ENCODE measurements around the gene FBXO30. TPM values are rescaled to one million over a fixed set of nuclear protein-coding genes. Genes with fewer than 3 reads are reported as not detected.
A peak's percentile ranks its signal among the peaks of the same experiment; 100 is the strongest.

Gene FBXO30
- total and polyA plus RNA-seq, 3 experiments from 2014 or later: 1.5 to 8.4 (median 7.9) TPM

- no peaks in the 10 kb centered on the region for H3K27me3 Mint-ChIP-seq
- H3K36me3 Mint-ChIP-seq: peaks cover 0 to 9% (median 2%) of the 10 kb centered on the region in 3 donors
- Histone ChIP-seq H3K36me3 (ENCODE audit: insufficient read depth, low read length) (no peaks in the 10 kb centered on the region), H3K4me1 (ENCODE audit: insufficient read depth, low read length) (peaks cover 24% of the 10 kb centered on the region), H3K9me3 (ENCODE audit: low read length) (no peaks in the 10 kb centered on the region), H3K27me3 (ENCODE audit: insufficient read depth, low read length, poor library complexity, severe bottlenecking) (no peaks in the 10 kb centered on the region), H3K4me3 (ENCODE audit: low read length) (peak overlapping the region; percentile 92), H3K27ac (ENCODE audit: low read depth, low read length) (peak overlapping the region; percentile 87)
- H3K27ac Mint-ChIP-seq: peak overlapping the region; percentile 91 to 98 (median 94)
- ChIA-PET POLR2A (interaction anchor here (1.0 to 2.4 kb wide), 4 partner anchors 11 to 149 kb away, joined by 3 to 32 read pairs (median 7); partner anchors contain the start of genes EPM2A and SHPRH), CTCF (interaction anchor here (1.1 to 1.6 kb wide), 7 partner anchors 11 to 149 kb away, joined by 3 to 5 read pairs (median 3); partner anchors contain the start of gene SHPRH)
- H3K4me3 Mint-ChIP-seq: peak overlapping the region; percentile 93 to 100 (median 95)
- peaks cover 41 to 75% (median 72%) of the 10 kb centered on the region in 3 donors for H3K4me1 Mint-ChIP-seq
- no peaks in the 10 kb centered on the region for H3K9me3 Mint-ChIP-seq
- no peak for DNase-seq
Observed at GRCh38 chr6:145815309-145816274, 997 bp upstream of the FBXO30 start.

- no peaks in the 10 kb centered on the region for H3K36me3 ChIP-seq (ENCODE audit: insufficient read depth, low read length)
- no peaks in the 10 kb centered on the region for H3K9me3 Mint-ChIP-seq
- peak in 2 of 5 donors; percentile 1 to 3 for DNase-seq
- H3K27me3 Mint-ChIP-seq: no peaks in the 10 kb centered on the region
- ChIA-PET CTCF (interaction anchor here (1.4 kb wide), 3 partner anchors 16 to 69 kb away, joined by 3 to 5 read pairs (median 3); no protein-coding TSS in a partner anchor), POLR2A (interaction anchor here (0.6 to 2.4 kb wide), 4 partner anchors 43 to 150 kb away, joined by 4 to 32 read pairs (median 7); partner anchors contain the start of genes EPM2A and SHPRH)
- peaks cover 39 to 78% (median 73%) of the 10 kb centered on the region in 3 donors for H3K4me1 Mint-ChIP-seq
- H3K4me1 ChIP-seq (ENCODE audit: insufficient read depth, low read length): peaks cover 20% of the 10 kb centered on the region
- peak overlapping the region; percentile 87 for H3K27ac ChIP-seq (ENCODE audit: low read depth, low read length)
- peak overlapping the region; percentile 82 for H3K4me3 ChIP-seq (ENCODE audit: low read length)
- no peaks in the 10 kb centered on the region for H3K9me3 ChIP-seq (ENCODE audit: low read length)
- H3K27ac Mint-ChIP-seq: peak overlapping the region; percentile 23 to 91 (median 77)
- H3K4me3 Mint-ChIP-seq: peak overlapping the region; percentile 80 to 100 (median 87)
- peaks cover 0 to 9% (median 2%) of the 10 kb centered on the region in 3 donors for H3K36me3 Mint-ChIP-seq
- no peaks in the 10 kb centered on the region for H3K27me3 ChIP-seq (ENCODE audit: insufficient read depth, low read length, poor library complexity, severe bottlenecking)
Observed at GRCh38 chr6:145814035-145814500, 527 bp downstream of the FBXO30 start.

- Histone ChIP-seq H3K4me3 (ENCODE audit: low read length) (peak overlapping the region; percentile 82), H3K4me1 (ENCODE audit: insufficient read depth, low read length) (peaks cover 20% of the 10 kb centered on the region)
- CTCF ChIA-PET: interaction anchor here (1.4 kb wide), 1 partner anchor 70 kb away, joined by 3 read pairs; no protein-coding TSS in a partner anchor
Observed at GRCh38 chr6:145813285-145814034, 1.1 kb downstream of the FBXO30 start.

GRCh38 chr6:145811741-145812140 lies 2.9 kb downstream of the FBXO30 start:
- Mint-ChIP-seq H3K4me3 (no peak overlapping the region), H3K36me3 (peaks cover 0 to 9% (median 0%) of the 10 kb centered on the region in 3 donors), H3K27ac (no peak overlapping the region), H3K4me1 (peaks cover 35 to 79% (median 75%) of the 10 kb centered on the region in 3 donors), H3K27me3 (no peaks in the 10 kb centered on the region), H3K9me3 (no peaks in the 10 kb centered on the region)
- H3K36me3 ChIP-seq (ENCODE audit: insufficient read depth, low read length): no peaks in the 10 kb centered on the region
- no peaks in the 10 kb centered on the region for H3K9me3 ChIP-seq (ENCODE audit: low read length)
- CTCF ChIA-PET: no interaction called here
- peak overlapping the region; percentile 87 for H3K27ac ChIP-seq (ENCODE audit: low read depth, low read length)
- H3K4me1 ChIP-seq (ENCODE audit: insufficient read depth, low read length): peaks cover 20% of the 10 kb centered on the region
- no peak for DNase-seq
- POLR2A ChIA-PET: interaction anchor here (0.7 to 1.1 kb wide), 2 partner anchors 153 to 562 kb away, joined by 3 read pairs; no protein-coding TSS in a partner anchor
- no peaks in the 10 kb centered on the region for H3K27me3 ChIP-seq (ENCODE audit: insufficient read depth, low read length, poor library complexity, severe bottlenecking)
- H3K4me3 ChIP-seq (ENCODE audit: low read length): no peak overlapping the region

More at GRCh38 chr6:145813285-145814034, 1.1 kb downstream of the FBXO30 start:
- DNase-seq: peak in 1 of 5 donors; percentile 8
- Mint-ChIP-seq H3K9me3 (no peaks in the 10 kb centered on the region), H3K36me3 (peaks cover 0 to 9% (median 2%) of the 10 kb centered on the region in 3 donors), H3K4me1 (peaks cover 39 to 76% (median 73%) of the 10 kb centered on the region in 3 donors), H3K27ac (peak overlapping the region; percentile 23 to 89 (median 57)), H3K27me3 (no peaks in the 10 kb centered on the region), H3K4me3 (peak overlapping the region; percentile 80 to 95 (median 87))
- POLR2A ChIA-PET: interaction anchor here (2.4 kb wide), 1 partner anchor 78 kb away, joined by 32 read pairs; the partner anchor contains the start of gene EPM2A
- Histone ChIP-seq H3K27ac (ENCODE audit: low read depth, low read length) (peak overlapping the region; percentile 87), H3K27me3 (ENCODE audit: insufficient read depth, low read length, poor library complexity, severe bottlenecking) (no peaks in the 10 kb centered on the region), H3K36me3 (ENCODE audit: insufficient read depth, low read length) (no peaks in the 10 kb centered on the region), H3K9me3 (ENCODE audit: low read length) (no peaks in the 10 kb centered on the region)

- H3K36me3 Mint-ChIP-seq: peaks cover 8 to 21% (median 15%) of the 10 kb centered on the region in 3 donors
- H3K27me3 Mint-ChIP-seq: no peaks in the 10 kb centered on the region
- H3K4me3 ChIP-seq (ENCODE audit: low read length): no peak overlapping the region
- no peaks in the 10 kb centered on the region for H3K9me3 ChIP-seq (ENCODE audit: low read length)
- no peak overlapping the region for H3K27ac ChIP-seq (ENCODE audit: low read depth, low read length)
- DNase-seq: no peak
- peak overlapping the region in 1 of 8 donors; percentile 1 for H3K27ac Mint-ChIP-seq
- POLR2A ChIA-PET: no interaction called here
- H3K27me3 ChIP-seq (ENCODE audit: insufficient read depth, low read length, poor library complexity, severe bottlenecking): no peaks in the 10 kb centered on the region
- peaks cover 27 to 68% (median 66%) of the 10 kb centered on the region in 3 donors for H3K4me1 Mint-ChIP-seq
- no peaks in the 10 kb centered on the region for H3K9me3 Mint-ChIP-seq
- H3K4me1 ChIP-seq (ENCODE audit: insufficient read depth, low read length): peaks cover 11% of the 10 kb centered on the region
- CTCF ChIA-PET: interaction anchor here (0.6 kb wide), 1 partner anchor 78 kb away, joined by 3 read pairs; no protein-coding TSS in a partner anchor
- H3K36me3 ChIP-seq (ENCODE audit: insufficient read depth, low read length): no peaks in the 10 kb centered on the region
- H3K4me3 Mint-ChIP-seq: no peak overlapping the region
Observed at GRCh38 chr6:145809785-145810184, 4.8 kb downstream of the FBXO30 start.

GRCh38 chr6:145809211-145809610 lies 5.4 kb downstream of the FBXO30 start:
- H3K27ac ChIP-seq (ENCODE audit: low read depth, low read length): no peak overlapping the region
- H3K4me3 ChIP-seq (ENCODE audit: low read length): no peak overlapping the region
- no peak for DNase-seq
- H3K9me3 ChIP-seq (ENCODE audit: low read length): no peaks in the 10 kb centered on the region
- peaks cover 12 to 22% (median 18%) of the 10 kb centered on the region in 3 donors for H3K36me3 Mint-ChIP-seq
- H3K4me1 ChIP-seq (ENCODE audit: insufficient read depth, low read length): peaks cover 11% of the 10 kb centered on the region
- H3K27ac Mint-ChIP-seq: peak overlapping the region in 1 of 8 donors; percentile 1
- no peak overlapping the region for H3K4me3 Mint-ChIP-seq
- no peaks in the 10 kb centered on the region for H3K27me3 Mint-ChIP-seq
- H3K4me1 Mint-ChIP-seq: peaks cover 27 to 70% (median 68%) of the 10 kb centered on the region in 3 donors
- no peaks in the 10 kb centered on the region for H3K9me3 Mint-ChIP-seq
- no peaks in the 10 kb centered on the region for H3K27me3 ChIP-seq (ENCODE audit: insufficient read depth, low read length, poor library complexity, severe bottlenecking)
- CTCF ChIA-PET: interaction anchor here (0.6 kb wide), 1 partner anchor 79 kb away, joined by 3 read pairs; no protein-coding TSS in a partner anchor
- no peaks in the 10 kb centered on the region for H3K36me3 ChIP-seq (ENCODE audit: insufficient read depth, low read length)
- POLR2A ChIA-PET: no interaction called here

- H3K4me1 ChIP-seq (ENCODE audit: insufficient read depth, low read length): peaks cover 4% of the 10 kb centered on the region
- DNase-seq: no peak
- POLR2A ChIA-PET: no interaction called here
- no peaks in the 10 kb centered on the region for H3K36me3 ChIP-seq (ENCODE audit: insufficient read depth, low read length)
- Mint-ChIP-seq H3K27me3 (no peaks in the 10 kb centered on the region), H3K36me3 (peaks cover 16 to 24% (median 20%) of the 10 kb centered on the region in 3 donors), H3K9me3 (no peaks in the 10 kb centered on the region), H3K4me1 (peaks cover 21 to 70% (median 65%) of the 10 kb centered on the region in 3 donors), H3K4me3 (no peak overlapping the region), H3K27ac (no peak overlapping the region)
- H3K9me3 ChIP-seq (ENCODE audit: low read length): no peaks in the 10 kb centered on the region
- CTCF ChIA-PET: no interaction called here
- H3K27ac ChIP-seq (ENCODE audit: low read depth, low read length): no peak overlapping the region
- H3K4me3 ChIP-seq (ENCODE audit: low read length): no peak overlapping the region
- no peaks in the 10 kb centered on the region for H3K27me3 ChIP-seq (ENCODE audit: insufficient read depth, low read length, poor library complexity, severe bottlenecking)
Observed at GRCh38 chr6:145808239-145808638, 6.4 kb downstream of the FBXO30 start.
